Urinary bladder (tissue), 4 donors: ENCODE data around the gene PRKCE. TPM values are rescaled to one million over a fixed set of nuclear protein-coding genes. Genes with fewer than 3 reads are reported as not detected.

Source experiments
- DNase-seq: peaks from one replicate; pipeline ENCODE4 v3.0.0-alpha.2; 2015; ENCODE audit errors: extremely low spot score
- H3K27ac ChIP-seq: one replicate; pipeline ENCODE4 v1.5.1; 2013; ENCODE audit warnings: low read depth, mild to moderate bottlenecking, moderate library complexity
- H3K36me3 ChIP-seq: one replicate; pipeline ENCODE4 v1.6.1; 2013; ENCODE audit warnings: mild to moderate bottlenecking, moderate library complexity; ENCODE audit not compliant: insufficient read depth
- H3K4me1 ChIP-seq: one replicate; pipeline ENCODE4 v1.6.1; 2013; ENCODE audit warnings: mild to moderate bottlenecking, moderate library complexity; ENCODE audit not compliant: insufficient read depth
- H3K4me3 ChIP-seq: one replicate; pipeline ENCODE4 v1.5.1; 2013; ENCODE audit warnings: low read depth, low read length
- WGBS: extraction: QIAGEN DNeasy Blood & Tissue Kit; methylation state at CpG from one replicate; pipeline ENCODE4 v1.1.7; 2013; 5-methylcytosine and 5-hydroxymethylcytosine counted together
- polyA plus RNA-seq: library from polyadenylated mRNA; stranded (reverse); fragments of 200-250 nt; gene quantifications from one replicate; pipeline ENCODE4 v1.2.3, GENCODE V29; 2013
- total RNA-seq: library from RNA; depleted of rRNA; stranded (reverse); fragments of >200 nt; gene quantifications from one replicate; pipeline ENCODE4 v1.2.3, GENCODE V29; 2014
- donor health status: healthy with polysubstance abuse.
- donor health status: healthy.

PRKCE gene
- total and polyA plus RNA-seq, 2 donors = 9.9 to 29.7 TPM

DNA sequence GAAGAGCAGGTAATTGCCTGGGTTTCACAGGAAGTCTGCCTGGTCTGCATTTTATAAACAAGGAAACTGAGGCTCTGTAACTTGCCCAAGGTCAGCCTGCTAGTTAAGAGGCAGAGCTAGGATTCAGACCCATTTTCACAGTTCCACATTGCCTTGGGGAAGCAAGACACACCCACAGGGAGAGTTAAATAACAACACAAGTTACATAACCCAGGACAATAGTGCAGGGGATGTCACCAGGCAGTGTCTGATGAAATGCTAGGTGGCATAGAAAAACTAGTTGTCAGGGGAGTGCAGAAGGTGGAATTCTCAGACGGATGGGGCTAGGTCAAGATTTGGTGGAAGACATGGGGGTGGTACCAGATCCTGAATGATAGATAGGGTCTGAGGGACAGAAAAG lies 69.7 kb downstream of the PRKCE start:
- Histone ChIP-seq H3K4me3 (no peak overlapping the region), H3K4me1 (no peaks in the 10 kb centered on the region), H3K27ac (no peak overlapping the region), H3K36me3 (no peaks in the 10 kb centered on the region)
- 90% methylated on average over 1 of the region's 1 CpG for WGBS
- no peak for DNase-seq

- WGBS = 95% methylated on average over 5 of the region's 5 CpGs
- no peak overlapping the region for H3K4me3 ChIP-seq
- no peaks in the 10 kb centered on the region for H3K36me3 ChIP-seq
- no peak for DNase-seq
- H3K4me1 ChIP-seq = no peaks in the 10 kb centered on the region
- no peak overlapping the region for H3K27ac ChIP-seq
Measured at GRCh38 chr2:45722477-45722876, 71.0 kb downstream of the PRKCE start.

DNA sequence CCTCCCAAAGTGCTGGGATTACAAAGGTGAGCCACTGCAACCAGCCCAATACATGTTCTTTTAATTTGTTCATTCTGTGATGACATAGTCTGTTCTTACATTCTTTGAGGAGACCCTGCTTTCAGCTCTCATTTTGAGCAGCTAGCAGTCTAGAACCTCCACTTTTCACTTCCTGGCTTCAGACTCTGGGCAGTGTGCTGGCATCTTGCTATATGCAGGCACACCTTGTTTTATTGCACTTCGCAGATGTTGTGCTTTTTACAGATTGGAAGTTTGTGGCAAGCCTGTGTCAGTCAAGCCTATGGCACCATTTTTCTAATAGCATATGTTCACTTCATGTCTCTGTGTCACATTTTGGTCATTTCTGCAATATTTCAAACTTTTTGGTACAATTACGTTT lies 72.4 kb downstream of the PRKCE start:
- WGBS = 85% methylated on average over 2 of the region's 2 CpGs
- no peaks in the 10 kb centered on the region for H3K4me1 ChIP-seq
- no peak overlapping the region for H3K27ac ChIP-seq
- H3K36me3 ChIP-seq = no peaks in the 10 kb centered on the region
- no peak for DNase-seq
- no peak overlapping the region for H3K4me3 ChIP-seq

GRCh38 chr2:45724335-45724734 lies 72.9 kb downstream of the PRKCE start:
- DNase-seq = no peak
- no peaks in the 10 kb centered on the region for H3K36me3 ChIP-seq
- H3K4me3 ChIP-seq = no peak overlapping the region
- no peaks in the 10 kb centered on the region for H3K4me1 ChIP-seq
- WGBS = 34% methylated on average over 2 of the region's 2 CpGs
- H3K27ac ChIP-seq = no peak overlapping the region

DNA sequence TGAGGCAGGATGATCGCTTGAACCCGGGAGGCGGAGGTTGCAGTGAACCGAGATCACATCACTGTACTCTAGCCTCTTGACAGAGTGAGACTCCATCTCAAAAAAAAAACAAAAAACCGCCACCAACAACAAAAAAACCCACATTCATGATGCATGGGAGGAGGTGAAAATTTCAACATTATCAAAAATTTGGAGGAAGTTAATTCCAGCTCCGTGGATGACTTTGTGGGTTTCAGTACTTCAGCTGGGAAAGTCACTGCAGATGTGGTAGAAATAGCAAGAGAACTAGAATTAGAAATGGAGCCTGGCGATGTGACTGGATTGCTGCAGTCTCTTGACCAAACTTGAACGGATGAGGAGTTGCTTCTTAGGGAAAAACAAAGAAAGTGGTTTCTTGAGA lies 74.3 kb downstream of the PRKCE start:
- Histone ChIP-seq H3K36me3 (no peaks in the 10 kb centered on the region), H3K4me1 (no peaks in the 10 kb centered on the region), H3K4me3 (no peak overlapping the region), H3K27ac (no peak overlapping the region)
- no peak for DNase-seq
- WGBS = 94% methylated on average over 8 of the region's 8 CpGs

- Histone ChIP-seq H3K4me3 (no peak overlapping the region), H3K36me3 (no peaks in the 10 kb centered on the region), H3K27ac (no peak overlapping the region), H3K4me1 (no peaks in the 10 kb centered on the region)
- WGBS = 77% methylated on average over 4 of the region's 4 CpGs
- DNase-seq = no peak
Measured at GRCh38 chr2:45726188-45726587, 74.7 kb downstream of the PRKCE start.

DNA sequence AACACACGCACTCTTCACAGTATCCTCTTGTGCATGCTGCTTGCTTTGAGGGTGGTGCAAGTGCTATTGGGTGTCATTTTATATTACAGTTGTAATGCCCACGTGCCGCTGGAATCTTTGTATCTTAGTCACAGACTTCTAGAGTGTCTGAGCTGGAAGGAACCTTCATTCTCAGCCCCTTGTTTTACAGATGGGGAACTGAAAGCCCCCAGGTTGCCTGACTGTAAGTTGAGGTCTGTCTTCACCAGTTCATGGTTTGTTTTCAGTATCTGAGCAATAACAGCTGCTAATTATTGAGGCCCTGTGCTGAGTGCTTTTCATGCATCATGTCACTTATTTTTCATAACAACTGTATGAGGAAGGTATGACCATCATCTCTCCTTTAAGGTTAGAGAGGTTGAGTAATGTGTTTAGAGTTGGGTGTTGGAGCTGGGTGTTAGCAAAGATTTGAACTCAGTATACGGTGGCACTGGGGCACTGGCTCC lies 77.0 kb downstream of the PRKCE start:
- WGBS = 91% methylated on average over 4 of the region's 4 CpGs
- Histone ChIP-seq H3K27ac (no peak overlapping the region), H3K4me1 (no peaks in the 10 kb centered on the region), H3K36me3 (no peaks in the 10 kb centered on the region), H3K4me3 (no peak overlapping the region)
- no peak for DNase-seq

DNA sequence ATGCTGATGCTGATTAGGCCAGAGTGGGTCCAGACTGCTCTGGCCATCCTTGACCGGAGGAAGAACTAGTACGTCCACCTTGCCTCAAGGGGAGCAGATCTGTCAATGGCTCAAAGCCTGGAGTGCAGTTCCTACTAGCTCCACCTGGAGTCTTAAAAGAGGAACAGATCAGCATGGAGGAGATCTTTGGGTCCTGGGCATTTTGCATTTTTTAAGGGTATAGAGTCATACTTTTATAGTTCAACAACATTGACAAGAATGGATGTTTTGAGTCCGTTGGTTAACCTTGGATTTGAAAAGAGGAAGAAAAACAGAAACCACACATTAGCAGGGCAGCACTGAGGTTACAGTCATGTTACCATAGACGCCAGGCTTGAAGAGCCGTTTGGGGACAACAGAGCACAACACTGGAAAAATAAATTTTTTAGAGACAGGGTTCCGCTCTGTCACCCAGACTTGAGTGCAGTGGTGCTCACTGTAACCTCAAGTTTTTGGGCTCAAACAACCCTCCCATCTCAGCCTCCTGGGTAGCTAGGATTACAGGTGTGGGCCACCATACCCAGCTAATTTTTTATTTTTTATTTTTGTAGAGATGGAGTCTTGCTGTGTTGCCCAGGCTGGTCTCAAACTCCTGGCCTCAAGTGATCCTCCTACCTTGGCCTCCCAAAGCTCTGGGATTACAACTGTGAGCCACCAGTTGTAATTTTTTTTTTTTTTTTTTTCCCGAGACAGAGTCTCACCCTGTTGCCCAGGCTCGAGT lies 78.5 kb downstream of the PRKCE start:
- no peaks in the 10 kb centered on the region for H3K36me3 ChIP-seq
- 96% methylated on average over 8 of the region's 8 CpGs for WGBS
- no peak for DNase-seq
- H3K4me1 ChIP-seq = no peaks in the 10 kb centered on the region
- H3K27ac ChIP-seq = no peak overlapping the region
- no peak overlapping the region for H3K4me3 ChIP-seq

DNA sequence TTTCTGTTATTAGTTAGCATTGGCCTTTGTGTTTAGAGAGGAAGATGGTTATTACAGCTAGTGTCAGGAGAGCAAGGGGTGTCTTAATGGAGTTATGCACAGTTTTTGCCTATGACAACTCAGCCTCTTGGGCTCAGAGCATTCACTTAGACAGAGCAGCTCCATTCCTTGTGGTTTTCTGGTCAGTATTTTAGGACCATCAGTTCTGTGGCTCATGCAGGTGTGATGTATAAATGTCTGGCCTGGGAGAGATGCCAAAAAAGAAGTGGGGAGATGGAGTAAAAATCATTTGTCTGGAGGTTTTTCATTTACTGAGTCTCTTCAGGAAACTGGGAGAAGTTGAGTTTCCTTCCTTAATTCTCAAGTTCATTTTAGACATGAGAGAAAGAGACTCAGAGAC lies 79.7 kb downstream of the PRKCE start:
- Histone ChIP-seq H3K4me1 (no peaks in the 10 kb centered on the region), H3K36me3 (no peaks in the 10 kb centered on the region), H3K27ac (no peak overlapping the region), H3K4me3 (no peak overlapping the region)
- no peak for DNase-seq

DNA sequence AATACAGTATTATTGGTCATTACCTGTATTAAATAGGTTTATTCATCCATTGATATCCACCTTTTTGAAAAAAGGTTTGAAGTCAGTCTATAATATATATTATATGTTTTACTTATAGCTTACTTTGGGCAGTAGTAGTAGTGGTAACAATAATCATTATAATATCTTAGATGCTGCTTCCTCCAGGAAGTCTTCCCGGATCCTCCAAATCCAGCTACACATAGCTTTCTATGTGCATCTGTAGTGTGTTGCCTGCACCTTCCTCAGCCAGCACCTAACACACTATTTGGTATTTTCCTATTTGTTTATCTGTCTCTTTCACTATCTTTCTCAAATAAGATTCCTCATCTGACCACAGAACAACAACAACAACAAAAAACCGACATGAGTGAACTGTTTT lies 81.0 kb downstream of the PRKCE start:
- no peak for DNase-seq
- Histone ChIP-seq H3K4me1 (no peaks in the 10 kb centered on the region), H3K36me3 (no peaks in the 10 kb centered on the region), H3K4me3 (no peak overlapping the region), H3K27ac (no peak overlapping the region)
- 73% methylated on average over 2 of the region's 2 CpGs for WGBS

DNA sequence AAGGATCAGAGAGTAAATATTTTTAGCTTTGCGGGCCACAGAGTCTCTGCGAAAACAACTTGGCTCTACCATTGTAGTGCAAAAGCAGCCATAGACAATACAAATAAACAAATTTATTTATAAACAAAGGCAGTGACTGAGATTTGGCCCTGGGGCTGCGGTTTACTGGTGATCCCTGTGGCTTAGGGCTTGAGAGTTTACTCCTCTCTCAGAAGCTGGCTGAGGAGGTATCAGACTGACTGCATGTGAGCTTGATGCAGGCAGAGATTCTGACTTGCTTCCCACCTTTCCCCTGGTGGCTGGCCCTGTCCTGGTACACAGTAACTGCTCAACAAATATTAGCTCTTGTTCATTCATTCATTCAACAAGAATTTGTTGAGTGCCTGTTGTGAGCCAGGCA lies 81.5 kb downstream of the PRKCE start:
- Histone ChIP-seq H3K4me3 (no peak overlapping the region), H3K36me3 (no peaks in the 10 kb centered on the region), H3K4me1 (no peaks in the 10 kb centered on the region), H3K27ac (no peak overlapping the region)
- 79% methylated on average over 3 of the region's 3 CpGs for WGBS
- no peak for DNase-seq

DNA sequence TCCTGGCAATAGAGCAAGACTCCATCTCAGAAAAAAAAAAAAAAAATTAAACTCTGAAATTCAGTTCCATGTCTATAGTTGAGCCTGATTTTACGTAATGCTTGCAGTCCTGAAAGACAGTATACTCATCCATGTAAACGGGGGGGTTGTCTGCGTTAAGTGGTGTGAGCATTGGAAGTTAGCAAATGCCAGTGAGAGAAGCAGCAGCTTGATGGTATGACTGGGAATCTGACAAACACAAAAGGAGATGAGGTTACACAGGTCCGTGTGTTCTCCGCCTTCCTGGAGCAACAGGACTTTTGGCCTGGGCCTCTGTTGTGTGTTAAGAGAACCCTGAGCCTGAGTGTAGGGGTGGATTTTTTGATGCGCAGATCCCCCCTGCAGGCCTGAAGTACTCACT lies 82.9 kb downstream of the PRKCE start:
- no peaks in the 10 kb centered on the region for H3K36me3 ChIP-seq
- DNase-seq = no peak
- WGBS = 95% methylated on average over 6 of the region's 6 CpGs
- no peaks in the 10 kb centered on the region for H3K4me1 ChIP-seq
- H3K4me3 ChIP-seq = no peak overlapping the region
- H3K27ac ChIP-seq = no peak overlapping the region

DNA sequence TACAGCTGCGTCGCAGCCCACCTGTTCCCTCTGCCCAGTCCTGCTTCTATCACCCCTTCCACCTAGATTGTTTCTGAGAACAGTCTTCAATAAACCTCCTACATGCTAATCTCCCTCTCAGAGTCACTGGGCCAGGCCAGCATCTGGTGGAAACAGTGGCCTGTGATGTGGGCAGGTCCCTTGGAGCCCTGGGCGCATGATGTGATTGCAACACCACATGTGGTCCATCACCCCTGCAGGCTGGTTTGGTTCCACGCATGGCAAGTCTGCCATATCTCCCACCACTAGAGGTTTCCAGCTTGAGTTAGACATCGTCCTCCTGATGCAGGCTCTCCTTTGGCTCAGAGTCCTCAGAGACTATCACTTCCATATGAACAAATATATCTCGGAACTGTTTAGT lies 83.5 kb downstream of the PRKCE start:
- H3K4me3 ChIP-seq = no peak overlapping the region
- 92% methylated on average over 6 of the region's 6 CpGs for WGBS
- DNase-seq = no peak
- no peaks in the 10 kb centered on the region for H3K36me3 ChIP-seq
- H3K4me1 ChIP-seq = no peaks in the 10 kb centered on the region
- H3K27ac ChIP-seq = no peak overlapping the region

DNA sequence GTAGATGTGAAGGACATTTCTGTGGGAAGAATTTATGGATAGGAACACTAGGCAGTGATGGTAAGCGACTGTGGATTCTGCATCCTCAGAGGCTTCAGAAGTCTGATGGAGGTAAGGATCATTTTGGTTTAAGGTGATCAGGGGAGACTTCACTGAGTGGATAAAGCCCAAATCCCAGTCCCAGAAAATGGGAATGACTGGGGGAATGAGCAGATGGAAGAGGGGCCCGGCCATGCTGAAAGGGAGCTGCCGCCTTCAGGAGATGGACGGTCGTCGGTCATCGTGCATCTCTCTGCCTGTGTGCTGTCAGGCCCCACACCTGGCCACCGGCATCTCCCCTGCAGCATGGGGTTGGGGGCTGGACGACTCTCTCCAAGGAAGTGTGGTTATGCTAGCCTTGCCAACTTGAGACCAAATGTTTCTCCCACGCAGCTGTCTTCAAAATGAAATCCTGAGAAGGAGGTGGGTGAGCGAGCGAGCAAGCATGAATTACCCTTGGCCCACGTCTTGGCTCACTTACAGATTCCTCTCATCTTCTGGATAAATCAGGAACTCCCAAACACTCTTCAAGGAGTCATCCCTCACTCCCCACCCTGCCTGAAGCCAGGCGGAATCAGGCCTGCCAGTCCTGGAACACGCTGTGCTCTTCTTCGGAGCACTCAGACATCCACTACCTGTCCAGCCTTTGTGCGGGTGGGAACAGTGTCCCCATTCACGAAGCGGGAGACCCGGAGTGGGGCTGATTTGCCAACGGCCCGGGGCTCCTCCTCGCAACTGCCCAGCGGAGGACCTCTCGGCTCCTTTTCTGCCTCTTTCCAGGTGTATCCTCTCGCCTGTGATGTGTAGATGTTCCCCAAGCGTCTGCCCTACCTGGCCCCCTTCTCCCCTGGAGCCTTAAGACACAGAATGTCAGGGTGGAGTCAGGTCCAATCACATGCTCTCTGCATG lies 85.6 kb downstream of the PRKCE start:
- Histone ChIP-seq H3K27ac (no peak overlapping the region), H3K36me3 (no peaks in the 10 kb centered on the region), H3K4me1 (no peaks in the 10 kb centered on the region), H3K4me3 (no peak overlapping the region)
- DNase-seq = no peak
- WGBS = 78% methylated on average over 27 of the region's 27 CpGs
